ENCODE measurements around the gene AMIGO3. TPM values are rescaled to one million over a fixed set of nuclear protein-coding genes. Genes with fewer than 3 reads are reported as not detected.
A peak's percentile ranks its signal among the peaks of the same experiment; 100 is the strongest.
"Not testable (repeated sequence)": the region's sequence is repeated elsewhere in the genome, so short reads cannot be mapped to it uniquely, and the experiment has no call there.

AMIGO3 gene
- polyA plus RNA-seq, 1 experiment, result not detected

- peak; percentile 68 for TF ChIP-seq CTCF (IDR thresholded peaks at IDR 0.05; ENCODE audit: insufficient read depth, low read depth, low read length)
- no peak for DNase-seq (ENCODE audit: low read depth)
- H3K36me3 ChIP-seq (ENCODE audit: control insufficient read depth, insufficient read depth, low read length), result peaks cover 47% of the 10 kb centered on the region
- no peak overlapping the region for H3K4me3 ChIP-seq (ENCODE audit: low read depth, low read length)
- no peaks in the 10 kb centered on the region for H3K27me3 ChIP-seq (ENCODE audit: control insufficient read depth, insufficient read depth, low read length)
- CTCF ChIA-PET, result interaction anchor here (0.6 to 4.9 kb wide), 17 partner anchors 9 to 865 kb away, joined by 3 to 31 read pairs (median 5); partner anchors contain the start of genes AMIGO3, INKA1, MST1 and RNF123
- POLR2A ChIA-PET, result no interaction called here
Observed at GRCh38 chr3:49701388-49702077, 18.0 kb downstream of the AMIGO3 start.

- peaks cover 42% of the 10 kb centered on the region for H3K36me3 ChIP-seq (ENCODE audit: control insufficient read depth, insufficient read depth, low read length)
Observed at GRCh38 chr3:49700453-49701128, 18.9 kb downstream of the AMIGO3 start.

GRCh38 chr3:49700014-49700413 is 19.5 kb downstream of the AMIGO3 start:
- no peak overlapping the region for H3K4me3 ChIP-seq (ENCODE audit: low read depth, low read length)
- no peak for TF ChIP-seq CTCF (IDR thresholded peaks at IDR 0.05; ENCODE audit: insufficient read depth, low read depth, low read length)
- POLR2A ChIA-PET, result no interaction called here
- peaks cover 38% of the 10 kb centered on the region for H3K36me3 ChIP-seq (ENCODE audit: control insufficient read depth, insufficient read depth, low read length)
- CTCF ChIA-PET, result interaction anchor here (1.5 to 4.9 kb wide), 3 partner anchors 12 to 139 kb away, joined by 6 to 31 read pairs (median 9); no protein-coding TSS in a partner anchor
- H3K27me3 ChIP-seq (ENCODE audit: control insufficient read depth, insufficient read depth, low read length), result no peaks in the 10 kb centered on the region
- no peak for DNase-seq (ENCODE audit: low read depth)

More at GRCh38 chr3:49700453-49701128, 18.9 kb downstream of the AMIGO3 start:
- ChIA-PET POLR2A (no interaction called here), CTCF (interaction anchor here (0.6 to 4.9 kb wide), 15 partner anchors 8 to 864 kb away, joined by 3 to 31 read pairs (median 5); partner anchors contain the start of genes AMIGO3, INKA1, MST1 and RNF123)
- no peak overlapping the region for H3K4me3 ChIP-seq (ENCODE audit: low read depth, low read length)
- TF ChIP-seq CTCF (IDR thresholded peaks at IDR 0.05; ENCODE audit: insufficient read depth, low read depth, low read length), result 0 out of 2 replicates have a peak, but pooled peaks have one; percentile 5
- H3K27me3 ChIP-seq (ENCODE audit: control insufficient read depth, insufficient read depth, low read length), result no peaks in the 10 kb centered on the region
- no peak for DNase-seq (ENCODE audit: low read depth)

- no peak overlapping the region for H3K4me3 ChIP-seq (ENCODE audit: low read depth, low read length)
- no peaks in the 10 kb centered on the region for H3K27me3 ChIP-seq (ENCODE audit: control insufficient read depth, insufficient read depth, low read length)
- peaks cover 33% of the 10 kb centered on the region for H3K36me3 ChIP-seq (ENCODE audit: control insufficient read depth, insufficient read depth, low read length)
- ChIA-PET POLR2A (no interaction called here), CTCF (interaction anchor here (1.9 kb wide), 1 partner anchor 18 kb away, joined by 6 read pairs; no protein-coding TSS in a partner anchor)
- TF ChIP-seq CTCF (IDR thresholded peaks at IDR 0.05; ENCODE audit: insufficient read depth, low read depth, low read length), result no peak
- no peak for DNase-seq (ENCODE audit: low read depth)
Observed at GRCh38 chr3:49699281-49699979, 20.1 kb downstream of the AMIGO3 start.

GRCh38 chr3:49695350-49696015 is 24.0 kb downstream of the AMIGO3 start:
- H3K27me3 ChIP-seq (ENCODE audit: control insufficient read depth, insufficient read depth, low read length); DNase-seq (ENCODE audit: low read depth); CTCF ChIA-PET; POLR2A ChIA-PET; H3K4me3 ChIP-seq (ENCODE audit: low read depth, low read length): not testable (repeated sequence)
- H3K36me3 ChIP-seq (ENCODE audit: control insufficient read depth, insufficient read depth, low read length), result peaks cover 21% of the 10 kb centered on the region

GRCh38 chr3:49694409-49695070 is 24.9 kb downstream of the AMIGO3 start:
- H3K36me3 ChIP-seq (ENCODE audit: control insufficient read depth, insufficient read depth, low read length), result peaks cover 13% of the 10 kb centered on the region
- POLR2A ChIA-PET; H3K4me3 ChIP-seq (ENCODE audit: low read depth, low read length); DNase-seq (ENCODE audit: low read depth); H3K27me3 ChIP-seq (ENCODE audit: control insufficient read depth, insufficient read depth, low read length): not testable (repeated sequence)
- CTCF ChIA-PET, result interaction anchor here (0.6 to 1.6 kb wide), 2 partner anchors 141 to 155 kb away, joined by 3 to 5 read pairs; no protein-coding TSS in a partner anchor

- H3K27me3 ChIP-seq (ENCODE audit: control insufficient read depth, insufficient read depth, low read length); H3K4me3 ChIP-seq (ENCODE audit: low read depth, low read length); H3K36me3 ChIP-seq (ENCODE audit: control insufficient read depth, insufficient read depth, low read length); CTCF ChIA-PET; DNase-seq (ENCODE audit: low read depth); POLR2A ChIA-PET: not testable (repeated sequence)
Observed at GRCh38 chr3:49691481-49691880, 28.0 kb downstream of the AMIGO3 start.
